ES-I3 (cell line): ENCODE measurements around the gene C7orf25.

Source experiments
- H3K36me3 ChIP-seq: 2 replicates; pipeline ENCODE4 v1.6.1; 2013; ENCODE audit warnings: mild to moderate bottlenecking, low read length, control low read depth, moderate library complexity; ENCODE audit not compliant: insufficient read depth
- H3K4me1 ChIP-seq: 2 replicates; pipeline ENCODE4 v1.6.1; 2013; ENCODE audit warnings: mild to moderate bottlenecking, control low read depth, low read length; ENCODE audit not compliant: insufficient read depth
- H3K9ac ChIP-seq: 2 replicates; pipeline ENCODE4 v1.6.1; 2013; ENCODE audit warnings: low read depth, mild to moderate bottlenecking, low read length, moderate library complexity
- H3K9me3 ChIP-seq: 2 replicates; pipeline ENCODE4 v1.6.1; 2013; ENCODE audit warnings: mild to moderate bottlenecking, low read length, moderate library complexity; ENCODE audit not compliant: control insufficient read depth, insufficient read depth

Gene C7orf25

DNA sequence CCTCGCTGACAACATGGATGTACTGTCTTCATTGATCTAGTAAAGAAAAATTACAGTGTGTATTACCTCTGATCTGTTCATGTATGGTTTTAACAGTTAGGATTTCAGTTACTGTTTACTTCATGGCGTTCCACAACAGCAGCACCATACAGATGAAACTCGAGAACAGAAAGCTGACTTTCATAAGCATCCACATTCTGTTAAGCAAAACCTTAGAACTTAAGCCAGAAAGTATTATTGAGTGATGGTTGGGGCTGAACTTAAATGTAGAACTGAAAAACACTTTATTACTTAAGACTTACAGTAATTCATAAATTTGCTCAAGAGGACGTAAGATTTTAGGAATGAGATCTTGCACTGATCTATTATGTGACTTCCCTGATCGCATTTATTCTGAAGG lies 24.0 kb upstream of the C7orf25 start:
- Histone ChIP-seq H3K36me3 (peaks cover 24% of the 10 kb centered on the region), H3K9me3 (no peaks in the 10 kb centered on the region), H3K9ac (no peak overlapping the region), H3K4me1 (no peaks in the 10 kb centered on the region)

DNA sequence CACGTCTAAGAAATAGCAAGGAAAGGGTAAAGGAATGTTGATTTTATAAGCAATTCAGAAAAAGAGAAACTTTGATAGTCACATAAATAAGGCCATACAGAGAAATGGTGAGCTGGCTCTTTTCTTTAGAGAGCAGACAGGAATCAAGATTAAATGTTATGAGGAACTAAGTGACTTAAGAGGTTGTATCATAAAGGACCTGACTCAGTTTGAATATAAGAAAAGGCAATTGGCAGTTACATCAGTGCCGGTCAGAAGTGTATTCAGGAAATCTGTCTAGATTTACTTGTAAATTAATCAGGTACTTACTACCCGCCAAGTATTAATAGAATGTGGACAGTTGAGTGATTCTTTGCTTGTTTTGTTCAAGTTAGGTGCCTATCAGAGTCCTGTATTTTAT lies 22.4 kb upstream of the C7orf25 start:
- Histone ChIP-seq H3K9ac (no peak overlapping the region), H3K36me3 (peaks cover 16% of the 10 kb centered on the region), H3K4me1 (peaks cover 8% of the 10 kb centered on the region; the same call in 1 of the 2 replicates)

GRCh38 chr7:42932811-42933591 lies 21.1 kb upstream of the C7orf25 start:
- peak overlapping the region; percentile 93 for H3K9ac ChIP-seq
- H3K9me3 ChIP-seq: no peaks in the 10 kb centered on the region
- peaks cover 16% of the 10 kb centered on the region for H3K36me3 ChIP-seq
- peaks cover 9% of the 10 kb centered on the region for H3K4me1 ChIP-seq

More for the DNA sequence above, 22.4 kb upstream of the C7orf25 start:
- no peaks in the 10 kb centered on the region for H3K9me3 ChIP-seq

DNA sequence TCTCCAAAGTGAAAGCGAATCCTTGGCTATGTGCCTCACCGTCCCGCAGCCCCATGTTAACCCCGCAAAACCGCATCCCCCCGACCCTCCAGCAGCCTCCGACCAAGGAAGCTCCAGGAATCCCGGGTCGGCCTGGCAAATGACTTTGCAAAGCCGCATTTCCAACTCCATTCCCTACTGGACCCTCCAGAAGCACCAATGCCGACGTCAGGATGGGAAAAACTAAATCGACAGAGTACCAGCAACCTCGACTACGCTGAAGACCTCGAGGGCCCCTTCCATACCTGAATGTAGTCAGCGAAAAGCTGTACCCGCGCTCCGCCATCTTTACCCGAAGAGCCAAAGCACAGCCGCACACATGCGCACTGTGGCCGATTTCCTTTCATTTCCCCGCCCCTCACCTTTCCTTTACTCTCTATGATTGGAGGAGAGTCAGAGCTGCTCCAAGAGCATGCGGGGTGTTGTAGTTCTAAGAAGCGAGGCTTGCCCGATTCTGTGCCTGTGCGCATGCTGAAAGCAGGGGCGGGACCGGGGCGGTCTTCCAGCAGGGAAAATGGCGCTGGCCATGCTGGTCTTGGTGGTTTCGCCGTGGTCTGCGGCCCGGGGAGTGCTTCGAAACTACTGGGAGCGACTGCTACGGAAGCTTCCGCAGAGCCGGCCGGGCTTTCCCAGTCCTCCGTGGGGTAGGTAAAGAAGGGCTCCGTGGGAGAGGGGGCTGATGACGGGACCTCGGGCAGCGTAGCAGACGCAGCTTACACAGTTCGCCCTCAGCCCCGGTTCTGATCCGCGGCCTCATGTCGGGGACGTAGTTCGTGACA lies 20.2 kb upstream of the C7orf25 start, which contains the start of the genes MRPL32 and PSMA2:
Gene MRPL32 (plus strand): TSS at position 543 of the 818 bp plus-strand sequence. CDS start 11 bp downstream, at position 554.
Gene PSMA2 (minus strand): TSS at position 341 of the 818 bp plus-strand sequence. CDS start 16 bp downstream, at position 325.
- no peaks in the 10 kb centered on the region for H3K9me3 ChIP-seq
- peaks cover 9% of the 10 kb centered on the region for H3K4me1 ChIP-seq
- peaks cover 12% of the 10 kb centered on the region for H3K36me3 ChIP-seq
- peak within 1 kb of the TSS; percentile 93 for H3K9ac ChIP-seq

DNA sequence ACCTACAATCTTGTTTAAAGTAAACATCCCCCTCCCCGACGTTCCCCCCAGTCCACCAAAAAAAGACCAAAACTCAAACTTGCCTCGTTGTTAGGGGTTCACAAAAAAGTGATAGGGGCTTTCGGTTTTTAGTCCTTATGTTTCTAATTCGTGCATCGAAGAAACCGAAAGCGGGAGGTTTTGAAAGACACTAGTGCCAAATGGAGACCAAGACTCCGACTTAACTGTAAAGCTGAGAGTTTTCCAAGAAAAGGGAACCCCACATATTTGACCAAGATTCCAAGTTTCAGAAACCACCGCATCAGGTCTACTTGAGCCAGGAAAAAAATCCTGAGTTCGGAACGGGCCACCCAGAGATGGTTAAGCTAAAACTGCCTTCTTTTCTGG lies 19.6 kb upstream of the C7orf25 start:
- H3K9ac ChIP-seq: peak overlapping the region; percentile 93
- peaks cover 10% of the 10 kb centered on the region; the same call in 1 of the 2 replicates for H3K36me3 ChIP-seq
- H3K4me1 ChIP-seq: peaks cover 9% of the 10 kb centered on the region
- H3K9me3 ChIP-seq: no peaks in the 10 kb centered on the region

DNA sequence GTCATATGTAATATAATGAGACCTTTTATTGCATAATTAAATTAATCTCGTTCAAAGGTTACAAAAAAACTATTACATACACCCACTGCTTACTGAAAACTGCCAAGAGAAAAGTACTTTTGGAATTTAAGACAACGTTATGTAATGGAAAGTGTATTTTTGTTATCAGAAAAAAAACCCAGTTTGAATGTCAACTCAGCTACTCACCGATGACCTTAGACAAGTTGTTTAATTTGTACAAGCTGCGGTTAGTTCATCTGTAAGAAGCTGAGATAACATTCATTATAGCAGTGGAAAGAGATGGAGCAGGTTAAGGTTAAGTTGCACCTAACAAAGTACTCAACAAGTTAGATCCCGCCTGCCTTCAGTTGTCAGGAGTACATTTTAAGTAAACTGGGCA lies 19.0 kb upstream of the C7orf25 start:
- Histone ChIP-seq H3K36me3 (peaks cover 16% of the 10 kb centered on the region; the same call in 1 of the 2 replicates), H3K9ac (peak overlapping the region; percentile 93), H3K4me1 (peaks cover 9% of the 10 kb centered on the region), H3K9me3 (no peaks in the 10 kb centered on the region)

DNA sequence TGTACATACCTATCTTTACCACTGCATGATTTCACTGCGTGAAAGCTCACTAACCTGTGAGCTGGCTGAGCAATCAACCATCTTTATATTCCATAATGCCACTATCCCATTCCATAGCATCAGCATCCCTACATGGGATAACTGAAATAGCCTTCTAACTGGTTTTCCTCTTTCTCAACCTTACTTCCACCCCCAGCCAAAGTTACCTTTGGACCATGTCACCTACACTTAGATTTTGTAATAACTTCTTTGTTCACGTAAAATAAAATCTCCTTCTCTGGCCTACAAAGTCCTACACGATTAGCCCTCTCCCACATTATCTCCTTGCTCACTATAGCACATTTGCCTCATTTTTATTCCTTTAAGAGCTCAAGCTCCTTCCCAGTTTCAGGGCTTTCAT lies 17.6 kb upstream of the C7orf25 start:
- H3K36me3 ChIP-seq: peaks cover 12% of the 10 kb centered on the region; the same call in 1 of the 2 replicates
- H3K9ac ChIP-seq: no peak overlapping the region; the same call in 1 of the 2 replicates
- H3K4me1 ChIP-seq: peaks cover 9% of the 10 kb centered on the region
- no peaks in the 10 kb centered on the region for H3K9me3 ChIP-seq

DNA sequence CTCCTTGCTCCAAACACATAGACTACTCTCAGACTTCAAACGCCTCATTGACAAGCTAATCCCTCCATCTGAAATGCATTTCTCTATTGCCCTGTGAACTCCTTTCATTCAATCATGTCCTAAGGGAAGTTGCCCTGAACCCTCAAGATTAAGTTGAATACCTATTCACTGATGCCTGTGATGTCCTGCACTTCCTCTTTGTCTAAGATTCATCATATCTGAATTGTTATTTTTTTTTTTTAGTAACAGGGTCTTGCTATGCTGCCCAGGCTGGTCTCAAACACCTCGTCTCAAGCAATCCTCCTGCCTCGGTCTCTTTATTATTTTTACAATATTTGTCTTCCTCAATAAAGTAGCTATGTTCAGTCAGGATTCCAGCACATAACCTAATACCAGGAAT lies 16.9 kb upstream of the C7orf25 start:
- H3K4me1 ChIP-seq: peaks cover 9% of the 10 kb centered on the region
- H3K36me3 ChIP-seq: peaks cover 14% of the 10 kb centered on the region; the same call in 1 of the 2 replicates
- no peaks in the 10 kb centered on the region for H3K9me3 ChIP-seq
- H3K9ac ChIP-seq: no peak overlapping the region

GRCh38 chr7:42926204-42926603 lies 14.3 kb upstream of the C7orf25 start:
- H3K9ac ChIP-seq: no peak overlapping the region
- H3K36me3 ChIP-seq: peaks cover 16% of the 10 kb centered on the region; the same call in 1 of the 2 replicates
- H3K9me3 ChIP-seq: no peaks in the 10 kb centered on the region
- peaks cover 9% of the 10 kb centered on the region for H3K4me1 ChIP-seq

DNA sequence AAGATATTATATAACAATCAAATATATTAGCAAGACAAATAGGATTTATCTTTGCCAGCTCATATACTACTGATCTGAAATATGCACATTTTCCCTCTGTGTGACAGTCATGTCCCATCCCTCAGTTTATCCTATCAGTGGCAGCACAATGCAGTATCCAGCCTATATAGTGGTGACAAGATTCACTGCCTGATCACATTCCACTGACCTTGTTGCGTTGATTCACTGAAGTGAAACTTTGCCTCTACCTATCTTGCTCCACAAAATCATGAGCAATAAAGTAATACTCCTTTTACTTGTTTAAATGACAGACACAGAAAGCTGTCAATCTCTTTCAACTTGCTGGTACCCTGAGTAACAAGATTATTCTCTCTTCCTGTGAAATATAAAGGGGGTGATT lies 13.8 kb upstream of the C7orf25 start:
- peaks cover 20% of the 10 kb centered on the region for H3K36me3 ChIP-seq
- H3K9ac ChIP-seq: no peak overlapping the region
- no peaks in the 10 kb centered on the region for H3K9me3 ChIP-seq
- peaks cover 9% of the 10 kb centered on the region for H3K4me1 ChIP-seq

DNA sequence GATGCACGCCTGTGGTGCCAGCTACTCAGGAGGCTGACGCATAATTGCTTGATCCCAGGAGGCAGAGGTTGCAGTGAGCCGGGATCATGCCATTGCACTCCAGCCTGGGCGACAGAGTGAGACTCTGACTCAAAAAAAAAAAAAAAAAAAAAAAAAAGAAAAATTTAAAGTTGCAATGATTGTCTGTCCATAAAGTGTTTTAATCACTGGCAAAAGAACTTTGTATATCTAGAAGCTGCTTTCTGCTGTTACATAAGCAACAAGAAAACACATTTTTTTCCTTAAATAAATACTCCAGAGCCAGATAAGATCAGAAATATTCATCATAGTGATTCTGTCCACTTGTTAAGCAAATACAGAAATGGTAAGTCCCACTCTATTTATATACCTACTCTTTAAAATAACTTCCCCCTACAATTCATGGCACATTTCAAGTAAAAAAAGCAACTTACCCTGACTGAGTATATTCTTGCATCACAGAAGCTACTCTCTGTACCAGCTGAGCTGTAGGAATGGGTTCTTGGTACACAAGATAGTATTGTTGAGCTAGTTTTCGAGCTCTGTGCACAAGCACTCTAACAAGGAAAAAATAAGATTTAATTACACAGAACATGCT lies 12.5 kb upstream of the C7orf25 start:
- peaks cover 21% of the 10 kb centered on the region for H3K36me3 ChIP-seq

DNA sequence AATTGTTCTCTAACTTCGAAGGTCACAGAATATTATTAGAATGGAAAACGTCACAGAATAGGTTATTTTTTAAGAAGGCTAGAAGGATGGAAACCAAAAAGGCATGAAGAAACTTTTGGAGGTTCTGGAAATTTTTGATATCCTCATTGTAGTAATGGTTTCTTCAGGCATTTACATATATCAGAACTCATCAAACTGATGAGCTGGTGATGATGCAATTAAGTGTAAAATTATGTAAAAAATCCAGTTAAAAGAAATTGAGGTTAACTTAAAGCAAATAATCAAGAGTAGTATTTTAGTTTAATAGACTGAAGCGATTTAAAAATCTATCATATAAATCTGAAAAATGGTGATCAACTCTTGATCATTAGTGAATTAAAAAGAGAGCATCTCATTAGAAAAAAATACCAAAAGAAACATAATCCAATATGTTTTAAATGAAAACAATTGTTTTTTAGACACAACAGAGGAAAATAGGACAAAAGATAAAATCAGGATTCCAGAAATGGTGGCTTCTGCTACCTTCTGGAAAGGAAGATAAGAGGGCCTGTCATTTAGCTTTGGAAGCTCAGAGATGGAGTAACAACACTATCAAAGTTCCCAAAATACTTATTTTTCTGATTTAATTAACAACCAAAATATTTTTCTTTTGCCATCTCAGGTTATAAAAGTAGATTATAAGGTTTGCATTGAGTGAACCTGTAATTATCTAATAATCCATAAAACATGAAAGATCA lies 10.3 kb upstream of the C7orf25 start:
- H3K9me3 ChIP-seq: no peaks in the 10 kb centered on the region
- H3K4me1 ChIP-seq: no peaks in the 10 kb centered on the region
- peaks cover 24% of the 10 kb centered on the region for H3K36me3 ChIP-seq
- H3K9ac ChIP-seq: no peak overlapping the region

More for the DNA sequence above, 12.5 kb upstream of the C7orf25 start:
- Histone ChIP-seq H3K9ac (no peak overlapping the region), H3K9me3 (no peaks in the 10 kb centered on the region), H3K4me1 (peaks cover 1% of the 10 kb centered on the region)

- Histone ChIP-seq H3K36me3 (peaks cover 6% of the 10 kb centered on the region; the same call in 1 of the 2 replicates), H3K4me1 (peaks cover 13% of the 10 kb centered on the region), H3K9ac (no peak overlapping the region), H3K9me3 (no peaks in the 10 kb centered on the region)
Observed at GRCh38 chr7:42915356-42915755, 3.5 kb upstream of the C7orf25 start.
